Stomach (tissue), 9 donors: ENCODE results near the gene PRSS57. TPM values are rescaled to one million over a fixed set of nuclear protein-coding genes. Genes with fewer than 3 reads are reported as not detected.

Experiments used
- DNase-seq, 2 donors: peaks; one replicate each; pipeline versions ENCODE4 v3.0.0 to v3.0.0-alpha.2; 2013 to 2019
- H3K27ac ChIP-seq, 5 donors: fragments of 200-600 bp in 4 of 5; sonication (generic) in 4 of 5; one replicate each; pipeline ENCODE4 v1.5.1; 2013 to 2019; ENCODE audit warnings: mild to moderate bottlenecking in 1 of 5, moderate library complexity in 1 of 5
- H3K27me3 ChIP-seq, 3 donors: fragments of 200-600 bp; sonication (generic); one replicate each; pipeline ENCODE4 v1.5.1; 2017 to 2019; ENCODE audit warnings: mixed run types in 1 of 3
- H3K36me3 ChIP-seq, 4 donors: fragments of 200-600 bp; sonication (generic); 1 replicate in 3 of 4; 2 replicates in 1 of 4; pipeline ENCODE4 v1.5.1; 2016 to 2019
- H3K4me1 ChIP-seq, 4 donors: fragments of 200-600 bp; sonication (generic); one replicate each; pipeline ENCODE4 v1.5.1; 2016 to 2019
- H3K4me3 ChIP-seq, 4 donors: fragments of 200-600 bp; sonication (generic) in 3 of 4; one replicate each; pipeline ENCODE4 v1.5.1; 2016 to 2019; ENCODE audit warnings: mild to moderate bottlenecking in 1 of 4
- H3K9me3 ChIP-seq, 4 donors: fragments of 200-600 bp; sonication (generic); one replicate each; pipeline ENCODE4 v1.5.1; 2016 to 2019
- CTCF ChIP-seq, 7 experiments: fragments of 450-650 bp in 4 of 7; fragments of 200-600 bp in 3 of 7; sonication (generic) in 3 of 7; IDR thresholded peaks; one replicate each; pipeline ENCODE4 v1.5.1; 2016 to 2019; ENCODE audit warnings: antibody characterized with exemption in 7 of 7, control low read depth in 2 of 7, mild to moderate bottlenecking in 1 of 7
- EP300 ChIP-seq: sonication (generic); formaldehyde crosslinking; IDR thresholded peaks from one replicate; pipeline ENCODE4 v1.6.1; 2017; ENCODE audit warnings: antibody characterized with exemption
- POLR2A ChIP-seq, 4 donors: fragments of 450-650 bp; IDR thresholded peaks; one replicate each; pipeline ENCODE4 v1.6.1; 2016; ENCODE audit warnings: antibody characterized with exemption in 4 of 4, control low read depth in 2 of 4, mild to moderate bottlenecking in 1 of 4, moderate library complexity in 1 of 4
- POLR2AphosphoS5 ChIP-seq, 3 donors: sonication (generic); formaldehyde crosslinking; IDR thresholded peaks; one replicate each; pipeline ENCODE4 v1.6.1; 2016; ENCODE audit warnings: antibody characterized with exemption in 3 of 3
- WGBS, 5 donors: extraction: QIAGEN DNeasy Blood & Tissue Kit in 3 of 5; methylation state at CpG; one replicate each; pipeline versions ENCODE4 v1.1.5 to v1.1.7; 2013 to 2018; 5-methylcytosine and 5-hydroxymethylcytosine counted together
- intact Hi-C: fragments of 100-400 bp; cut with DNase I; formaldehyde crosslinking; loops from one replicate; pipeline ENCODE4 v1.15.1; 2023; ENCODE audit warnings: low total_unique reads
- polyA plus RNA-seq, 3 donors: library from polyadenylated mRNA; stranded (reverse); fragments of 200-250 nt; gene quantifications; one replicate each; pipeline ENCODE4 v1.2.3, GENCODE V29; 2013
- total RNA-seq, 5 donors: library from RNA; depleted of rRNA; stranded (reverse); fragments of >200 nt; gene quantifications; one replicate each; pipeline versions ENCODE4 v1.1.0 to v1.2.3, GENCODE V29; 2014 to 2016
- donor health status: healthy with polysubstance abuse.
- donor health status: Bipolar disorder and iron deficiency.
- donor health status: healthy.

The PRSS57 gene
- total and polyA plus RNA-seq, 8 donors: not detected

GRCh38 chr19:650121-650520 is 45.1 kb downstream of the PRSS57 start:
- 76 to 91% (median 85%) methylated on average over 10 to 11 of the region's 11 CpGs for WGBS, 5 donors
- DNase-seq: no peak

GRCh38 chr19:648904-649801 is 46.1 kb downstream of the PRSS57 start:
- H3K27ac ChIP-seq: no peak overlapping the region
- TF ChIP-seq EP300 (no peak), POLR2AphosphoS5 (IDR thresholded peaks at IDR 0.05) (no peak), POLR2A (IDR thresholded peaks at IDR 0.05) (no peak), CTCF (IDR thresholded peaks at IDR 0.05) (no peak)
- H3K36me3 ChIP-seq: peaks cover 75 to 100% (median 97%) of the 10 kb centered on the region in 4 donors
- no peak for DNase-seq
- H3K4me1 ChIP-seq: peaks cover 0 to 10% (median 0%) of the 10 kb centered on the region in 4 donors
- H3K27me3 ChIP-seq: no peaks in the 10 kb centered on the region
- H3K9me3 ChIP-seq: no peaks in the 10 kb centered on the region
- intact Hi-C loops: no loop called here
- H3K4me3 ChIP-seq: no peak overlapping the region
- WGBS, 5 donors: 91 to 93% (median 92%) methylated on average over 45 to 53 of the region's 53 CpGs

More at GRCh38 chr19:650121-650520, 45.1 kb downstream of the PRSS57 start:
- H3K4me3 ChIP-seq: no peak overlapping the region
- no peaks in the 10 kb centered on the region for H3K9me3 ChIP-seq
- H3K27me3 ChIP-seq: no peaks in the 10 kb centered on the region
- peaks cover 0 to 11% (median under 1%) of the 10 kb centered on the region in 4 donors for H3K4me1 ChIP-seq
- intact Hi-C loops: no loop called here
- no peak overlapping the region for H3K27ac ChIP-seq
- no peak for TF ChIP-seq POLR2A (IDR thresholded peaks at IDR 0.05)
- no peak for TF ChIP-seq POLR2AphosphoS5 (IDR thresholded peaks at IDR 0.05)
- TF ChIP-seq CTCF (IDR thresholded peaks at IDR 0.05): no peak
- peaks cover 76 to 99% (median 97%) of the 10 kb centered on the region in 4 donors for H3K36me3 ChIP-seq

- peaks cover 0 to 2% (median 0%) of the 10 kb centered on the region in 4 donors for H3K4me1 ChIP-seq
- no peak overlapping the region for H3K4me3 ChIP-seq
- H3K27me3 ChIP-seq: no peaks in the 10 kb centered on the region
- no peak overlapping the region for H3K27ac ChIP-seq
- TF ChIP-seq EP300: no peak
- no peak for TF ChIP-seq POLR2A (IDR thresholded peaks at IDR 0.05)
- no peak for TF ChIP-seq POLR2AphosphoS5 (IDR thresholded peaks at IDR 0.05)
- no peak for TF ChIP-seq CTCF (IDR thresholded peaks at IDR 0.05)
- no peak for DNase-seq
- H3K9me3 ChIP-seq: no peaks in the 10 kb centered on the region
- H3K36me3 ChIP-seq: peaks cover 66 to 94% (median 90%) of the 10 kb centered on the region in 4 donors
- intact Hi-C loops: no loop called here
- 85 to 92% (median 90%) methylated on average over 13 to 29 of the region's 29 CpGs for WGBS, 5 donors
Observed at GRCh38 chr19:648305-648704, 46.9 kb downstream of the PRSS57 start.

DNA sequence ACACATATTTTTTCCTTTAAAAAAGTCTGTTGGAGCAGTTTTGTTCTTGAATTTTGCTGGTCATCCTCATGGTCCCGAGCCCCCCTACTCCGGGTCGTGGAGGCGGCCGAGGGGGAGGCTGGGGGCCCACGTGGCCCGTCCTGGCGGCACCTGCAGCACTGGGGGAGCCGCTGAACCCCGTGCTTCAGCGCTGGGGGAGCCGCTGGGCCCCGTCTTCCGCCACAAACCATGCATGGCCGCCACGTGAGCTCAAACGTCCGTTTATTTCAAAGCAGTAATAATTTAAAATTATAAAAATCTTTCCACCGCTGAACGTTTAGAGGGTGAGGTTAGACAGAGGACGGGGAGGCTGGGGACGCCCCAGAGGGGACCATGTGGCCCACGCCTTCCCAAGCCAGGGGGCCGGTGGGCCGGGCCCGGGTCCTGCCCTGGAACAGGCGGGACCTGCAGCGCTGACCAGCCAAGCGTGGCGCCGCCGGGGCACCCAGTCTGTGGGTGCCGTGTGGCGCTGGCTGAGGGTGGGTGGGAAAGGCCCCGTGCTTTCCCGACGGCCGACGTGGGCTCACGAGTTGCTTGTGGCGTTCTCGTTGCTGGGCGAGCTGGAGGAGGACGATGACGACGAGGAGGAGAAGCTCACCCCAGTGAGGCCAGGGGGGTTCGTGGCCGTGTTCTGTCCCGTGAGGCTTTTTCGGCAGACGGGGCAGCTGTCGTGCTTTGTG is 47.5 kb downstream of the PRSS57 start:
- H3K36me3 ChIP-seq: peaks cover 63 to 88% (median 85%) of the 10 kb centered on the region in 4 donors
- no peak for DNase-seq
- 91 to 94% (median 93%) methylated on average over 39 to 52 of the region's 52 CpGs for WGBS, 5 donors

More for the DNA sequence above, 47.5 kb downstream of the PRSS57 start:
- H3K4me1 ChIP-seq: no peaks in the 10 kb centered on the region
- no peak overlapping the region for H3K27ac ChIP-seq
- H3K27me3 ChIP-seq: no peaks in the 10 kb centered on the region
- H3K9me3 ChIP-seq: no peaks in the 10 kb centered on the region
- TF ChIP-seq EP300 (no peak), POLR2A (IDR thresholded peaks at IDR 0.05) (no peak), POLR2AphosphoS5 (IDR thresholded peaks at IDR 0.05) (no peak), CTCF (IDR thresholded peaks at IDR 0.05) (no peak)
- intact Hi-C loops: no loop called here
- H3K4me3 ChIP-seq: no peak overlapping the region
